Kasumi-1 (cell line): Measurements from ENCODE around the gene PSMA8.
A peak's percentile ranks its signal among the peaks of the same experiment; 100 is the strongest.
"Not testable (repeated sequence)": the region's sequence is repeated elsewhere in the genome, so short reads cannot be mapped to it uniquely, and the experiment has no call there.

Experiments used
- DNase-seq, 2 experiments: peaks; one replicate each; lab custom pipeline; 2025; lab: John Stamatoyannopoulos, UW

PSMA8 gene

DNA sequence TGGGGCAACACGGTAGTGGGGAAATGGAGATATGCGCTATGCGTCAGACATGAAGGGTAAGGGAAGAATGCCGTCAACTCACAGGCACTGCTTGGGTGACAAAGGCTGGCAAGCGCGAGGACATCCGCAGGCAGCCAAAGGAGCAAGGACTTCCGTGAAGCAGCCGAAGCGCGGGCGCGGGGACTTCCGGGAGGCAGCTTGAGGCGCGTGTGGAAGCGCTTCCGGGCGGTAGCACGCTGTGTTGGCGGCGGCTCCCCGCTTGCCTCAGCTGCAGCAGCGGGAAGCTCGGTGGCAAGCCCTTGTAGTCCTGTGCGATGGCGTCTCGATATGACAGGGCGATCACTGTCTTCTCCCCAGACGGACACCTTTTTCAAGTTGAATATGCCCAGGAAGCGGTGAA is at the start of gene PSMA8:
Gene PSMA8, plus strand, starts transcription at position 218 of the 400 bp plus-strand sequence. Its CDS starts 97 bp downstream, at position 315.
- no peak for DNase-seq

DNA sequence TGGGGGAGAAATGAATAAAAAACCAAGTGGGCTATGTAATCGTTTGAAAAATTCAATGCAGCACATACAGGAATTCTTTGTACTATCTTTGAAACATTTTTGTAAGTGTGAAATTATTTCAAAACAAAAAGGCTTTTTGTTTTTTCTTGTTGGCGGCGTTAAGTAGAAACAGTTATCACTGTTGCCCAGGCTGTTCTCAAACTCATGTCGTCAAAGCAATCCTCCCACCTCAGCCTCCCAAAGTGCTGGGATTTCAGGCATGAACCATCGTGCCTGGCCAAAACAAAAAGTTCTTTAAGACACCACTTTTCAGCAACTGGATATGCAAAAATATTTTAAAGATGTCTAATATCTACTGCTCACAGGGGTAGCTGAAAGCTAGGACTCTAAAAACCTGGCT is 48.6 kb upstream of the PSMA8 start:
- DNase-seq, result no peak

DNA sequence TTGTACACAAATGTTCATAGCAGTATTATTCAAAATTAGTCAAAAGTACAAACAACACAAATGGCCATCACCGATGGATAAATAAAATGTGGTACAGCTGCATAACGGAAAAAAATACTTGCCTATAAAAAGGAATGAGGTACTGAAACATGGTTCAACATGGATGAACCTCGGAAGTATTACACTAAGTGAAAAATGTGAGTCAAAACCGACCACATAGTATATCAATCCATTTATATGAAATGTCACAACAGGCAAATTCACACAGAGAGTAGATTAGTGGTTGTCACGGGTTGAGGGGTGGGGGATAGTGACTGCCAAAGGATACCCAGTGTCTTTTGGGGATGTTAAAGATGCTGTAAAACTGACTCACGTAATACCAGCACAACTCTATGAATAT is 46.7 kb upstream of the PSMA8 start:
- DNase-seq, result no peak

DNA sequence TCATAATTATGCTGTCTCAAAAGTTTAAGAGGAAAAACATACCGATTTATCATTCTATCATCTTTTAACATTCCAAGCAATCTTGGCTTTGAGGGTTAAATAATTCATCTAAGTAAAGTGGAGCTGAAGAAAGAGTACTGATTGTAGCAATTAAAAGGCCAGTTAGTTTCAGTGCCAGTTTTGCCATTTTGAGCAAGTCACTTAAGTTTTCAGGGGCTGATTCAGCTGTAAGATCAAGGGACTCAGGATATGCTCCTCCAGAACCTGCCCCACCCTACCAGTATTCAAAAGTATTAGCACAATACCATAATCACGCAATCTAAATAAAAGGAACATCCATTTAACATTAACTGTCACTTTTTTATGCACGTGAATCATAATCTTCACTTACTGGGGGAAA is 45.2 kb upstream of the PSMA8 start:
- no peak for DNase-seq

DNA sequence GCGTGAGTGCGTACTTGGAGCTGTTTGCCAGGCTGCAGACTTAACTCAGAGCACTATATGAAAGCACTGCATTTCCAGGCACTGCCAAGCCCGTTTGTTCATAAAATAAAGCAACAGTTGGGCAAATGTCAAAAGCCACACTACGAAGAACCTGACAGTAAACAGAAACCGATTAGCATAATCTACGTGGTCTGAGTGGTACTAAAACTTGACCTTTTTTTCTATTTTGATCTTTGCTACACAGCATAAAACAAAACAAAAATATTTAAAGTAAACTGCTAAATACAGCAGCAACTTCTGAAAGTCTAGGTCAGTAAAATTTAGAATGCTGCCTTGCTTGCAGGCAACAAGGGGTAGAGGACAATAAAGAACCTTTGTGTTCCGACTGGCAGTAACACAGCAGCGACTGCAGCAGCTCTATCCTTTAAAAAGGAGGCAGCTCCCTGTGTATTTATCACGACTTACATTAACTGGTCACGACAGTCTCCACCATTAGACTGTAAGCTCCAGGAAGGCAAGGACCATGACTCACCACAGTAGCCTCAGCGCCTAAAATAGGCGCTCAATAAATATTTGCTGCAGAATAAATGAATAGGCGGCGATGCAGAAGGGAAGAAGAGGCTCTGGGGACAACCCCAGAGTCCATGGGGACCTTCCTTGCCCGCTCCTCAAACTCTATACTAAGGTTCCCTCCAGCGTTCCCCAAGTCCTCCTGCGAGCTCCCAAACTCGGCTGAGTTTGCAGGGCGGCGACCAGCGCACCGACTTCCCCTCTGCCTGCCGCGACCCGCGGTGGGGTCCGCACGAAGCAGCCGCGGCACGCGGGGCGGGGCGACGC is 44.2 kb upstream of the PSMA8 start:
- peak; percentile 64 to 67 for DNase-seq

DNA sequence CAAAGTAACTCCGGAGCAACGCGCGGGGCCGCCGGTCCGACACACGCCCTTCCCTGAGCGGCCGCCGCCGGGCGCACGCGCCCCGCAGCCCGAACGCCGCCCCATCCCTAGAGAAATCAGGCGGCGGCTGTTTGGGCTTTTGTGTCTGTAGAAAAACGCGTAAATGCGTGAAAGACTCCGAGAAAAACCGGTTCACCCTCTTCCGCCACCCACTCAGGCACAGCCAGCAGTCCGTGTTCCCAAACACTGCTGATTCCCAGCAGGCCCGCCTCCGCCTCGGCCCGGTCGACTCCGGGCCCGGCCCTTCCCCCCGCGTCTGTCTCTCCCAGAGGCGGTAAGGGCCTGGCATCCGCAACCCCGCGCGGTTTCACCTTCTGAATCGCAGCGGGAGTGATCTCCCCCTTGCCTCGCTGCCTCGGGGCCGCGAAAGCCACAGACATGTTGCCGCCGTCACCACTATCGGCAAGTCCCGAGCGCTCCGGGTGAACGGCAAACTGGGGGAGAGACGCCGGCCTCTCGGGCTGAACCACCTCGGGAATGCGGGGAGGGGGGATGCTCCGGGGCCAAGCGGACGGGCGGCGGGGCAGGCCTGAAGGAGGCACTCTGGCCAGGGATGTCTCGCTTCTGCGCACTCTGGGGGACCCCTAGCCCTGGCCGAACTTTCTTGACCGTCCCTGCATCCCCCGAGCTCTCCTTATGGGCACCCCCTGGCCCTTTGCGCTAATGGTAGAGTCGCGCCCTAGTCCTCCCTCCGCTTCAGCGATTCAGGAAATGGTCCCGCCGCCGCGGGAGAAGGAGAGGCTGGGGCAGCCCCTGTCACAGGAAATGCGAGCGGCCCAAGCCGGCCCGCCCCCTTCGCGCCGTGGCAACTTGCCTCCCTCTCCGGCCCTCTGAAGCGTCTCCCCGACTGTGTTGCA is 43.3 kb upstream of the PSMA8 start, which contains the start of gene SS18:
Gene SS18, minus strand, starts transcription at position 484 of the 917 bp plus-strand sequence. Its CDS starts 44 bp downstream, at position 440.
- DNase-seq, result peak; percentile 92

DNA sequence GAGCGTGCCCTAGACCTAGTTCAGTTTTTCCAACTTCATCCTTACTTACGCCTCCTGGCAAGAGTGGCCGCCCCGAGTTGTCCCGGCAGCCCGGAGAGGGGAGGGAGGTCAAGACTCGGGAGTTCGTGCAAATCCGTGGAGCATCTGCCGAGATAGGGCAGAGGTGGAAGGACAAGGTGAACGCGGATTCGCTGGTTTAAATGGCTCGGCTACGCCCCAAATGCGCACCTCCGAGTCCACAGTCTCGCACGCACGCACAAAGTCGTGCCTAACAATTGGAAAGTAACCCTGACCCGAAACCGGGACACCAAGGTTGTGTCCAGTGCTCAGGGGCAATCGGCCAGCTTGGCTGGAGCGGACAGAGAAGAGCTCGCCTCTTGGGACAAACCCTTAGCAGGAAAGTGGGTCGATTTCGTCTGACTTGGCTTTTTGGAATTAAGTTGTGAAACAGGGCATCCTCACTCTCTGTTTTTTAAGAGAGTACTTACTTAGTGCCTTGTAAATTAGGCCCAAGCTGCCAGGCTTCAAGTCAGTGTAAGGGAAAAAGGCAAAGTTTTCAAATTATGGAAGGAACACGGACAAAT is 42.5 kb upstream of the PSMA8 start:
- peak; percentile 90 to 92 for DNase-seq

DNA sequence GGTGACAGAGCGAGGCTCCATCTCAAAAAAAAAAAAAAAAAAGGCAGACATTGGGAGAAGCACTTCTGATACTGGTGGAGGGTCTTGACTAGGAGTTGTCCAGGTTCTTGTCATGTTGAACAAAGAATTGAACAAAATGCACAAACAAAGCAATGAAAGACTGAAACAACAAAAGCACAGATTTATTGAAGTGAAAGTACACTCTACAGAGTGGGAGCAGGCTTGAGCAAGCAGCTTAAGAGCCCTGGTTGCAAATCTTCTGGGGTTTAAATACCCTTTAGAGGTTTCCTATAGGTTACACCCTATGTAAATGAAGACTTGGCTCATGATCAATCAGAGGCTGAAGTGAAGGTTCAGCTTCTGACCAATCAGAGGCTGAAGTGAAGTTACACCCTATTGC is 36.8 kb upstream of the PSMA8 start:
- no peak for DNase-seq

DNA sequence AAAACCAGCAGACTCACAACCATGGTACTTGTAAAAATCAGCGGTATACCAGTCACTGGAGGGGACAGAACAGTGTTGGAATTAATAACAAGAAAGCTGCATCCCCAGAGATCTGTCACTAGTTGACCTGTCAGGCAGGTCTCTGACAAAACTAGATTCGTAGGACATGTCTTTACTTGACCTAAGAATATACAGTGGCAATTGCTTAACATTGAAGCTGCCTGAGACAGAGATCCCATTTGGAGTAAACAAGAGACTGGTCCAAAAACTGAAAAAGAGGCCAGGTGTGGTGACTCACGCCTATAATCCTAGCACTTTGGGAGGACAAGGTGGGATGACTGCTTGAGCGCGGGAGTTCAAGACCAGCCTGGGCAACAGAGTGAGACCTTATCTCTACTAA is 36.1 kb upstream of the PSMA8 start:
- DNase-seq, result no peak

DNA sequence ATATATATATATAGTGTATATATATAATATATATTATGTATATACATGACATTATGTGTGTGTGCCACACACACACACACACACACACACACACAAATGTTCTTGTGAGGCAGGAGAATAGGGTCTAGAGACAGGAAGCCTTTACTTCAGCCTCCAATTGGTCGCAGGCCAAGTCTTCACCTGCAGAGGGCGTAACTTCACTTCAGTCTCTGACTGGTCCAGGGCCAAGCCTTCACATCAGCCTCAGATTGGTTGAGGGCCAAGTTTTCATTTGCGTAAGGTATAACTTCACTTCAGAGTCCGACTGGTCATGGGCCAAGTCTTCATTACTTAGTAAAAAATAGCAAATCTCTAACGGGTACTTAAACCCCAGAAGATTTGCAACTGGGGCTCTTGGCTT is 30.1 kb upstream of the PSMA8 start:
- peak in 1 of 2 experiments; percentile 8 for DNase-seq

DNA sequence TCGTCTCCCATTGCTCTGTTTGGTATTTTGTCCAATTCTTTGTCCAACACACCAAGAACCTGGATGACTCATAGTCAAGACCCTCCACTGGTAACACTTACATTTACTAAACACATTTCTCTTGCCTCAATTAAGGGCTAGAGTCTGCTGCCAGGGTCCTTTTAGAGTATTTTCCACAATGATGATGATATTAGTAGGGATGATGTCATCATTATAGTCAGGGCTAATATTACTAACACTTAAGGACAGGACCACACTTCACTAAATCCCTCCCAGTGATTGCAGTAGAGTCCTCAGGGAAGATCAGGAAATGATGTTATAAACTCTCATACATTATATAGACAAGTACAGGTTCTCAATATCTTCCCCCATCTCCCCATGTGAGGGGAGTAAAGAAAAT is 29.6 kb upstream of the PSMA8 start:
- DNase-seq, result no peak

DNA sequence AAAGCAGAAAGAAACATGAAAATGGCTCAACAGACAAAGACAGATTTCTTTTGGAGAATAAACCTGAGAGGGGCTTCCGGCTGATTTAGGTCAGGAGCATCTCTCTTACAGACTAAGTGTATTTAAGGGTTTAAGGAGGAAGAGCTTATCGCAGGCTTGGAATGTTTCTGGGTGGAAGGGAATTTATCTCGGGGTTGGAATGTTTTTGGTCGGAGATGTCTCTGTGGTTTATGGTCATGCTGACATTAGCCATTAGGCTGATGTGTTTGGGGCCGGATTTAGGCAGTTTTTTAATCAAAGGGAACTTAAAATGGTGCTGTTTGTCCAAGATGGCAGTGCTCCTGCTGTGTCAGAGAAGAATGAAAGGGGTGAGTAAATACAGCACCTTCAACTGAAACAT is 14.4 kb upstream of the PSMA8 start:
- no peak for DNase-seq

DNA sequence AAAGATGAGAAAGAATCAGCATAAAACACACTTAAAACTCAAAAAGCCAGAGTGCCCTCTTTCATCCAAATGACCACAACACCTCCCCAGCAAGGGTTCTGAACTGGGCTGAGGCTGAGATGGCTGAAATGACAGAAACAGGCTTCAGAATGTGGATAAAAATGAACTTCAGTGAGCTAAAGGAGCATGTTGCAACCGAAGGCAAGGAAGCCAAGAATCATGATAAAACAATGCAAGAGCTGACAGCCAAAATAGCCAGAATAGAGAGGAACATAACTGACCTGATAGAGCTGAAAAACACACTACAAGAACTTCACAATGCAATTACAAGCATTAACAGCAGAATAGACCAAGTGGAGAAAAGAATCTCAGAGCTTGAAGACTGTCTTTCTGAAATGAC is 12.2 kb upstream of the PSMA8 start:
- DNase-seq, result no peak

DNA sequence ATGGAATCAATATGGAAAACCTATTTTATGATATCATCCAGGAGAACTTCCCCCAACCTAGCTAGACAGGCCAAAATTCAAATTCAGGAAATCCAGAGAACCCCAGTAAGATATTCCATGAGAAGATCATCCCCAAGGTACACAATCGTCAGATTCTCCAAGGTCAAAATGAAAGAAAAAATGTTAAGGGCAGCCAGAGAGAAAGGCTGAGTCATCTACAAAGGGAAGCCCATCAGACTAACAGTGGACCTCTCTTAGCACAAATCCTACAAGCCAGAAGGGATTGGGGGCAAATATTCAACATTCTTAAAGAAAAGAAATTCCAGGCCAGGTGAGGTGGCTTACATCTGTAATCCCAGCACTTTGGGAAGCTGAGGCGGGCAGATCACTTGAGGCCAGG is 11.7 kb upstream of the PSMA8 start:
- not testable (repeated sequence) for DNase-seq

DNA sequence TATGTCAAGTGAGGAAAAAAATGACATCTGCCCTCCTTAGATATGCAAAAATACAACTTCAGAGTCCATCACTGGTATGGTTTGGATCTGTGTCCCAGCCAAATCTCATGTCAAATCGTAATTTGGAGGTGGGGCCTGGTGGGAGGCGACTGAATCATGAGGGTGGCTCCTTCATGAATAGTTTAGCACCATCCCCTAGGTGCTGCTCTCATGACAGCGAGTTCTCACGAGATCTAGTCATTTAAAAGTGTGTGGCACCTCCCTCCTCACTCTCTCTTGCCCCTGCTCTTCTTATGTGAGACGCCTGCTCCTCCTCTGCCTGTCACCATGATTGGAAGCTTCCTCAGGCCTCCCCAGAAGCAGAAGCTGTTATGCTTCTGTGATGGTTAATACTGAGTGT is 5.9 kb upstream of the PSMA8 start:
- no peak for DNase-seq

DNA sequence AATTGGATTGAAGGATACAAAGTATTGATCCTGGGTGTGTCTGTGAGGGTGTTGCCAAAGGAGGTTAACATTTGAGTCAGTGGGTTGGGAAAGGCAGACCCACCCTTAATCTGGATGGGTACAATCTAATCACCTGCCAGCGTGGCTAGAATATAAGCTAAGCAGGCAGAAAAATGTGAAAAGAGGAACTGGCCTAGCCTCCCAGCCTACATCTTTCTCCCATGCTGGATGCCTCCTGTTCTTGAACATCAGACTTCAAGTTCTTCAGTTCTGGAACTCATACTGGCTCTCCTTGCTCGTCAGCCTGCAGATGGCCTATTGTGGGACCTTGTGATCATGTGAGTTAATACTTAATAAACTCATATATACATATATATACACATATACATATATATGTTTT is 5.5 kb upstream of the PSMA8 start:
- not testable (repeated sequence) for DNase-seq

DNA sequence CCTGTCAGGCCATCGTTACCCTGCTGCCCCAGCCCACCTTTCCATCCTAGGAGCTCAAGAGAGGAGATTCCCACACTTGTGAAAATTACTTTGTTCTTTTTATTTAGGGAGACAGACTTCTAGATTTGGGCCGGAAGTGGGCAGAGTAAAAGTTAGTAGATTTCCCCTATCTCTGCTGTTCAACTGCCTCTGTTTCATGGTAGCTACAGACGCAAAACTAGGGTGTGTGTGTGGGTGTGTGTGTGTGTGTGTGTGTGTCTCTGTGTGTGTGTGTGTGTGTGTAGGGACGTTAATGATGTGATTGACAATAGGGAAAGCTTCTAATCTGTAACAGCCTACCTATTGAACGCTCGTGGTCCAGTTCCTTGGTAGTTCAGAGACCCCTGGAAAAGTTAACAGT is 438 bp downstream of the PSMA8 start:
- DNase-seq, result no peak

DNA sequence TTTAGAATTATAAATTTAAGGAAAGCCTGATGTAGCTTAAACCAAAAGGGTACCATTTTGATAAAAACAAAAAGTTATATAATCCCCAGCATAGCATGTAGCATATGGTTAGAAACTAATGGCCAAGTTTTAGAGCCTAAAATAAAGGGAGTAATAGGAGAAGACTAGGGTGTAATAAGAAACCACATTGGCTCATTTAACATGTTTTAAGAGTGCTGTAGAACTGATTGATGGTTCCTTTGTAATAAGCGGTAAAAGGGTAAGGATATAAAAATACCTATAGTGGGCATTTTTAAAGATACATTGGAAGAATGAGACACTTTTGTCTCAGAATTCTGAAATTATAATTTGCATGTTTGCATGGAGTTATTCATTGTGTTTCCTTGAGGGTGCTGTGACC is 1.9 kb downstream of the PSMA8 start:
- no peak for DNase-seq

DNA sequence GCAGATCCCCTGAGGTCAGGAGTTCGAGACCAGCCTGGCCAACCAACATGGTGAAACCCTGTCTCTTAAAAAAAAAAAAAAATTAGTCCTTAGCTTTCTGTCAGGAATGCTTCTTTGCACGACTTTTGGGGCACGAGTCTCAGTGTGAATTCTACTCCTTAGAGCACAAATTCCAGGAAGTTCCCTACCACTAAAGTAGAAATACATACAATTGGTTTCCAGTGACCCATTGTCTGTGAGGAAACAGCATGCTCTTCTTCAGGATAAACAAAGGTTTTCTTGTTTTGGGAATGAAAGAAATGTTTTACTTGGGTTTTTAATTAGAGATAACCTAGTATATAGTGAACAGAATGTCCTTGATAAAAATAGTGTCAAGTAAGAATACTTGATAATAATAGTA is 23.7 kb downstream of the PSMA8 start:
- no peak for DNase-seq

DNA sequence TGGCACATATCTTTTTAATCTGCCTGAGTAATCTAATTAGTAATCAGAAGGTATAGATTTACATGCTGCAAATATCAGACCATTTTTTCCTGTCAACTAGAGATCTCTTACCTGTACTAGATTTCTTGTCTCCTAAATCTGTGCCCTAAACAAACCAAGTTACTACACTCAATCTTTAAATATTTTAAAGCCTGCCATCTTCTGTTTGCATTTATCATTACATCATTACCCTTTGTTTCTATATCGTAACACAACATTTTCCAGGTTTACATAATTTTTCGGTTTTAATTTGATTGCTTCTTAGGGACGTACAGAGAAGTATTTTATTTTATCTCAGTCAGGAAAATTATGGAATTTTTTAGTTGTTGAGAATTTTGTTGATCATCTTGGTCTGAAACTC is 25.7 kb downstream of the PSMA8 start:
- DNase-seq, result peak; percentile 21 to 30

DNA sequence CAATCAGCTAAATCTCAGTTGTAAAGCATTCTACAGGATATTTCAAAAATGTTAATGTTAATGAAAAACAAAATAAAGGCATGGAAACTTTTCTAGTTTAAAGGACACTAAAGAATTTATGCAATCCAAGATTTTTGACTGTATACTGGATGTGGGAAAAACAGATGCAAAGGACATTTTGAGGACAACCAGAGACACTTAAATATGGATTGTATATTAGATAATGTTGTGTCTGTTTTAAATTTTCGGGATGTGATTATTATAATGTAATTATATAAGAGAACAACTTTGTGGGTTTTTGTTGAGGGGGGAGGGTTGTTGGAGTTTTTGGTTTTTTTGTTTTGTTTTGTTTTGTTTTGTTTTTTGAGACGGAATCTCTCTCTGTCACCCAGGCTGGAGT is 30.9 kb downstream of the PSMA8 start:
- no peak for DNase-seq

DNA sequence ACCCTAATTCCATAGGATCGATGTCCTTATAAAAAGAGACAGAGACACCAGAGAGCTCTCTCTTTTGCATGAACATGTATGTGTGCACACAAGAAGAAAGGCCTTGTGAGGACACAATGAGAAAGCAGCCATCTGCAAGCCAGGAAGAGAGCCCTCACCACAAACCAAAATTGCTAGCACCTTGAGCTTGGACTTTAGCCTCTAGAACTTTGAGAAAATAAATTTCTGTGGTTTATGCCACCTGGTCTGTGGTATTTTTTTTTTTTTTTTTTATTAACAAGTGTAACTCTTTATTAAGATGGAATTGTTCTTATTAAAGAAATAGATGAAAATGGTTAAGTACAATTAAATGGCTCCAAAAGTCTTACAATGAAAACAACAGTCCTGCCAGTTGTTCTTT is 33.9 kb downstream of the PSMA8 start:
- DNase-seq, result peak in 1 of 2 experiments; percentile 1

DNA sequence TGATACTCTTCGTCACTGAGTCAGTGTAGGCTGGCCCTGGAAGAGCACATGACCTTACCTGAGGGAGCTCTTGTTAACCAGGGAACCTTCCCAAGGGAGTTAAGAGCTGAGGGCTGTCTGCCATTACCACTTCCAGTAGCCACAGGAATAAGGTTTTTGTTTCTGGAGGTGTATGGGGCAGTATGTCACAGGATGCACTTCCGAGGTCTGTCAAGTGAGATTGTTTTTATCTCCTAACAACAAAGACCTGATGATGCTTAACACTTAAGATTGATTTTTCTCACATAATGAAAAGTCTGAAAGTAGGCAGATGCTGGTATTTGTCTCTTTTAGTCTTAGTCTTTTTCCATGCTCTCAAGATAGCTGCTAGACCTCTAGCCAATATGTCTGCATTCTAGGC is 41.8 kb downstream of the PSMA8 start:
- no peak for DNase-seq
